ENCODE data around the gene PEAK1. TPM values are rescaled to one million over a fixed set of nuclear protein-coding genes. Genes with fewer than 3 reads are reported as not detected.

Gene PEAK1
- total RNA-seq, 4 donors from 2014 or later, result 78.3 to 112 (median 95.2) TPM

GRCh38 chr15:77459031-77459430 is 39.1 kb upstream of the PEAK1 start:
- Histone ChIP-seq H3K4me1 (peaks cover 0 to 54% (median 17%) of the 10 kb centered on the region in 4 donors), H3K27me3 (no peaks in the 10 kb centered on the region), H3K9me3 (no peaks in the 10 kb centered on the region), H3K27ac (no peak overlapping the region), H3K4me3 (no peak overlapping the region), H3K36me3 (peaks cover 0 to 3% (median 0%) of the 10 kb centered on the region in 3 donors)
- DNase-seq (ENCODE audit: low spot score in 2 of 2), result no peak
- TF ChIP-seq CTCF (IDR thresholded peaks at IDR 0.05) (no peak), EP300 (IDR thresholded peaks at IDR 0.05) (no peak), POLR2A (IDR thresholded peaks at IDR 0.05) (no peak)
- WGBS, 2 donors, result 86 to 89% methylated on average over 2 of the region's 2 CpGs

- TF ChIP-seq POLR2A (IDR thresholded peaks at IDR 0.05) (no peak), EP300 (IDR thresholded peaks at IDR 0.05) (no peak), CTCF (IDR thresholded peaks at IDR 0.05) (no peak)
- DNase-seq (ENCODE audit: low spot score in 2 of 2), result no peak
- peaks cover 0 to 54% (median 17%) of the 10 kb centered on the region in 4 donors for H3K4me1 ChIP-seq
- H3K36me3 ChIP-seq, result no peaks in the 10 kb centered on the region
- peak overlapping the region in 1 of 4 donors; percentile 48 for H3K27ac ChIP-seq
- H3K4me3 ChIP-seq, result no peak overlapping the region
- no peaks in the 10 kb centered on the region for H3K9me3 ChIP-seq
- no peaks in the 10 kb centered on the region for H3K27me3 ChIP-seq
Measured at GRCh38 chr15:77457905-77458265, 38.0 kb upstream of the PEAK1 start.

GRCh38 chr15:77457191-77457904 is 37.4 kb upstream of the PEAK1 start:
- 62 to 67% methylated on average over 5 of the region's 5 CpGs for WGBS, 2 donors
- H3K4me1 ChIP-seq, result peaks cover 0 to 52% (median 17%) of the 10 kb centered on the region in 4 donors
- H3K9me3 ChIP-seq, result no peaks in the 10 kb centered on the region
- H3K27ac ChIP-seq, result peak overlapping the region in 1 of 4 donors; percentile 48
- H3K27me3 ChIP-seq, result no peaks in the 10 kb centered on the region
- no peaks in the 10 kb centered on the region for H3K36me3 ChIP-seq
- TF ChIP-seq CTCF (IDR thresholded peaks at IDR 0.05) (no peak), EP300 (IDR thresholded peaks at IDR 0.05) (no peak), POLR2A (IDR thresholded peaks at IDR 0.05) (no peak)
- no peak for DNase-seq (ENCODE audit: low spot score in 2 of 2)
- H3K4me3 ChIP-seq, result no peak overlapping the region

- no peak for TF ChIP-seq CTCF (IDR thresholded peaks at IDR 0.05)
- TF ChIP-seq POLR2A (IDR thresholded peaks at IDR 0.05), result no peak
- no peak for TF ChIP-seq EP300 (IDR thresholded peaks at IDR 0.05)
Measured at GRCh38 chr15:77456746-77457145, 36.8 kb upstream of the PEAK1 start.

GRCh38 chr15:77455696-77456321 is 35.9 kb upstream of the PEAK1 start:
- H3K4me3 ChIP-seq, result no peak overlapping the region

More at GRCh38 chr15:77456746-77457145, 36.8 kb upstream of the PEAK1 start:
- H3K27ac ChIP-seq, result peak overlapping the region in 1 of 4 donors; percentile 61
- no peak for DNase-seq (ENCODE audit: low spot score in 2 of 2)
- H3K36me3 ChIP-seq, result no peaks in the 10 kb centered on the region
- H3K4me3 ChIP-seq, result no peak overlapping the region
- no peaks in the 10 kb centered on the region for H3K27me3 ChIP-seq
- H3K9me3 ChIP-seq, result no peaks in the 10 kb centered on the region
- 85 to 97% methylated on average over 1 of the region's 1 CpG for WGBS, 2 donors
- peaks cover 0 to 46% (median 17%) of the 10 kb centered on the region in 4 donors for H3K4me1 ChIP-seq

More at GRCh38 chr15:77455696-77456321, 35.9 kb upstream of the PEAK1 start:
- TF ChIP-seq EP300 (IDR thresholded peaks at IDR 0.05) (no peak), CTCF (IDR thresholded peaks at IDR 0.05) (no peak), POLR2A (IDR thresholded peaks at IDR 0.05) (no peak)
- H3K36me3 ChIP-seq, result no peaks in the 10 kb centered on the region
- 26 to 29% methylated on average over 3 of the region's 3 CpGs for WGBS, 2 donors
- no peak for DNase-seq (ENCODE audit: low spot score in 2 of 2)
- no peaks in the 10 kb centered on the region for H3K9me3 ChIP-seq
- H3K27me3 ChIP-seq, result no peaks in the 10 kb centered on the region
- peak overlapping the region in 3 of 4 donors; percentile 25 to 61 (median 56) for H3K27ac ChIP-seq
- peaks cover 0 to 38% (median 17%) of the 10 kb centered on the region in 4 donors for H3K4me1 ChIP-seq
